Islet precursor cell (in vitro differentiated cells): ENCODE results near the gene OGFOD3.
"Not testable (repeated sequence)": the region's sequence is repeated elsewhere in the genome, so short reads cannot be mapped to it uniquely, and the experiment has no call there.

Experiments
- DNase-seq: peaks from one replicate; pipeline ENCODE4 v3.0.0-alpha.2; 2018

OGFOD3 gene

GRCh38 chr17:82371333-82372248, 46.8 kb downstream of the OGFOD3 start, which contains the start of gene UTS2R:
TSS of gene UTS2R (plus strand) at chr17:82371765. CDS start at chr17:82374325, 2,560 bp downstream.
- DNase-seq: no peak

- DNase-seq: no peak
Observed at GRCh38 chr17:82370471-82371332, 47.7 kb downstream of the OGFOD3 start.

GRCh38 chr17:82369211-82369610, 49.2 kb downstream of the OGFOD3 start:
- DNase-seq: no peak

- no peak for DNase-seq
Observed at GRCh38 chr17:82367724-82368524, 50.5 kb downstream of the OGFOD3 start.

GRCh38 chr17:82366749-82367148, 51.6 kb downstream of the OGFOD3 start:
- no peak for DNase-seq

GRCh38 chr17:82365606-82366295, 52.6 kb downstream of the OGFOD3 start:
- no peak for DNase-seq

- no peak for DNase-seq
Observed at GRCh38 chr17:82361885-82362633, 56.3 kb downstream of the OGFOD3 start.

- not testable (repeated sequence) for DNase-seq
Observed at GRCh38 chr17:82359451-82360074, 58.8 kb downstream of the OGFOD3 start.

GRCh38 chr17:82358465-82359350, 59.7 kb downstream of the OGFOD3 start, which contains the start of gene TEX19:
TSS of gene TEX19 (plus strand) at chr17:82359247. CDS start at chr17:82362151, 2,904 bp downstream.
- DNase-seq: no peak

GRCh38 chr17:82357394-82357793, 61.0 kb downstream of the OGFOD3 start:
- no peak for DNase-seq

- DNase-seq: peak; percentile 84
Observed at GRCh38 chr17:82356845-82357355, 61.5 kb downstream of the OGFOD3 start.

- DNase-seq: no peak
Observed at GRCh38 chr17:82355770-82356427, 62.5 kb downstream of the OGFOD3 start.

GRCh38 chr17:82354804-82355308, 63.5 kb downstream of the OGFOD3 start:
- no peak for DNase-seq

- DNase-seq: no peak
Observed at GRCh38 chr17:82353484-82353883, 64.9 kb downstream of the OGFOD3 start.

GRCh38 chr17:82351713-82352488, 66.5 kb downstream of the OGFOD3 start:
- peak; percentile 95 for DNase-seq

- DNase-seq: no peak
Observed at GRCh38 chr17:82351254-82351712, 67.1 kb downstream of the OGFOD3 start.

- DNase-seq: no peak
Observed at GRCh38 chr17:82350182-82351030, 68.0 kb downstream of the OGFOD3 start.
